Motor neuron (in vitro differentiated cells): ENCODE data around the gene RAB41. TPM values are rescaled to one million over a fixed set of nuclear protein-coding genes. Genes with fewer than 3 reads are reported as not detected.
"Not testable (repeated sequence)": the region's sequence is repeated elsewhere in the genome, so short reads cannot be mapped to it uniquely, and the experiment has no call there.

Experiments used
- ATAC-seq, 8 experiments: fragments of 200-7000 bp; cut with Tn5 transposase; replicated peaks in 6 of 8; 2 replicates each; pipeline ENCODE4 v1.8.0; 2021; ENCODE audit warnings: mild to moderate bottlenecking in 8 of 8, moderate library complexity in 8 of 8
- H3K27ac ChIP-seq, 2 donors: fragments of 250-450 bp; sonication (Bioruptor Pico); 2 replicates each; pipeline ENCODE4 v1.9.0; 2021; ENCODE audit warnings: antibody characterized with exemption in 2 of 2, mild to moderate bottlenecking in 2 of 2, moderate library complexity in 1 of 2
- H3K4me1 ChIP-seq, 2 donors: fragments of 250-450 bp; sonication (Bioruptor Pico); replicated peaks in 1 of 2; 2 replicates each; pipeline ENCODE4 v1.6.1; 2021; ENCODE audit warnings: antibody characterized with exemption in 2 of 2, mild to moderate bottlenecking in 2 of 2, moderate library complexity in 1 of 2
- H3K4me3 ChIP-seq, 5 donors: fragments of 250-450 bp; sonication (Bioruptor Pico); 2 replicates each; pipeline ENCODE4 v1.9.0; 2021; ENCODE audit warnings: antibody characterized with exemption in 5 of 5, mild to moderate bottlenecking in 5 of 5, moderate library complexity in 4 of 5
- WGBS, 10 experiments: fragments of 450-650 bp; shearing (Covaris generic); methylation state at CpG; one replicate each; pipeline ENCODE4 v1.0.0; 2022; 5-methylcytosine and 5-hydroxymethylcytosine counted together
- in situ Hi-C, 9 experiments: fragments of 400-800 bp; cut with MboI; loops; one replicate each; pipeline ENCODE4 v1.15.0; 2021; ENCODE audit warnings: low sequenced_read_pairs in 9 of 9, low pct_unique_long_range_greater_than_20kb in 2 of 9; ENCODE audit not compliant: unreplicated experiment in 9 of 9
- total RNA-seq, 8 experiments: library from RNA; unstranded; fragments of 300-600 nt; gene quantifications; 2 replicates each; pipeline versions ENCODE4 v1.2.3 to v1.2.4, GENCODE V29; 2022

RAB41 gene
- total RNA-seq, result 1 to 10 TPM in 1 of 8 experiments, under 1 TPM in 4, not detected in 3; 0.18 to 1.4 (median 0.47) TPM

DNA sequence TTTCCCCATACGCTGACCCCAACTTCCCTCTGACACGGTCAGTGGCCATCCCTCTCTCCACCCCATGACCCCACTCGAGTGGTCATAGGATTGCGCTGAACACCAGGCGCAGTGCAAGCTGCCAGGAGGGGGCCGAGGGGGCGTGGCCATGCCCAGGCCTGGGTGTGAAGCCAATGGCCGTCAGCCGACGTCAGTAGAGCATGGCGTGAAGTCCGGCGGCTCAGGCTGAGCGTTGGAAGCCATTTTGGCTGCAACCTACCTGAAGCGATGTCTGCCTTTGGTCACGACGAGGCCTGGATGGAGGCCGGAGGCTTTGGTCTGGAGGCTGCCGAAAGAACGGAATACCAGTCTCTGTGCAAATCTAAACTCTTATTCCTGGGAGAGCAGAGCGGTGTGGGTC is at the start of gene RAB41:
Gene RAB41, plus strand, starts transcription at position 222 of the 400 bp plus-strand sequence. Its CDS starts 46 bp downstream, at position 268.
- H3K4me3 ChIP-seq, result no peak within 1 kb of the TSS
- no peaks in the 10 kb centered on the region for H3K4me1 ChIP-seq
- in situ Hi-C loops, result no loop called here
- no peak within 1 kb of the TSS for H3K27ac ChIP-seq
- 100% methylated on average over 1 of the region's 21 CpGs; no CpG with 5 or more reads in 8 of the 10 experiments for WGBS, 10 experiments
- ATAC-seq, result no peak

DNA sequence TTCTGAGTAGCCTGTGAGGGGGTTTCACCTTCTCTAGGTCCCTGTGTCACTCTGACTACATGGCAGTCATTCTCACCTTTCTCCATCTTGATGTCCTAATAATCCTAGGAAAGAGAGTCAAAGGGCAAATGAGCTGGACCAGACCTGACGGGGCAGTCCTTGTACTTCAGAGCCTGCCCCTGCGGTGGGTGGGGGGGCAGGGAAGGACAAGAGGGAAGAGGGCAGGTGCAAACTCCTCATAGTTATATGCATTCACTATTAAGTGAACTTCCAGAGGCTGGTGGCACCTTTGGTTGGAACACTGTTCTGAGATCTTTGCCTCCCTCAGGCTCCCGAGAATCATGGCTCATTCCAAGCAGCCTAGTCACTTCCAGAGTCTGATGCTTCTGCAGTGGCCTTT is 47.6 kb upstream of the RAB41 start, which contains the start of gene AWAT1:
Gene AWAT1, plus strand, starts transcription at position 301 of the 400 bp plus-strand sequence. Its CDS starts 41 bp downstream, at position 342.
- no peaks in the 10 kb centered on the region for H3K4me1 ChIP-seq
- in situ Hi-C loops, result no loop called here
- no peak within 1 kb of the TSS for H3K4me3 ChIP-seq
- ATAC-seq, result no peak
- WGBS, 10 experiments, result no CpG with 5 or more reads among the region's 3 CpGs
- no peak within 1 kb of the TSS for H3K27ac ChIP-seq

DNA sequence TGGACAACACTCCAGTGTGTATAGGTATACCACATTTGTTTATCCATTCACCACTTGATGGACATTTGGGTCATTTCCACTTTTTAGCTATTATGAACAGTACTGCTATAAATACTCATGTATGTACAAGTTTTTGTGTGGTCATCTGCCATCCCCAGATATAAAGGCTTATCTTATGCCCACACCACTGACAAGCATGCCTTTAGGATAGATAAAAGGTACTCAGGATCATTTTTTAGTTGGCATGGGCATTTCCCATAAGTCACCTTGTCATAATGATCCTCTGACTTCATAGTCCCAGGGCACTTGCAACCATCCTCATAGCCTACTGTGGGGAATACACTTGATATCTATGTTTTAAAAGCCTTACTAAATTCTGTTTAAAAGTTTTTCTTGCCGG is 41.2 kb upstream of the RAB41 start:
- WGBS, 10 experiments, result no CpG with 5 or more reads among the region's 1 CpG
- Histone ChIP-seq H3K4me3 (no peak overlapping the region), H3K4me1 (no peaks in the 10 kb centered on the region), H3K27ac (no peak overlapping the region)
- ATAC-seq, result no peak
- in situ Hi-C loops, result no loop called here

DNA sequence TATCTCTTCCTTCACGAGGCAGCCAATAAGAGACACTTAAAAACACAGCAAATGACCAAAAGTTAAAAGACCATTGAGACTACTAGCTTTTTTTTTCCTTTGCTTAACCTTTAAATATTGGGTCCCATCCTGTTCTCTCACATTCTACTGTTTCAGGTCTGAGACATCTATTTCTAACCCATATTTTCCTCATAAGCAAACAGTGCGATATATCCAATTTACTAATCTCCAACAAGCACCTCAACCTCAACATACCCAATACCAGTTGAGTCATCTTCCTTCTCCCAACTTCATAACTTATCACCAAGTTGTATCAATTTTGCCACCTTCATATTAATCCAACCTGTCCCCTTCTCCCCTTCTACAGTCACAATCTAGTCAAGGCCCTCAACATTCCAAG is 40.5 kb upstream of the RAB41 start:
- in situ Hi-C loops, result no loop called here
- ATAC-seq, result no peak
- 34 to 100% (median 71%) methylated on average over 1 to 2 of the region's 2 CpGs; no CpG with 5 or more reads in 4 of the 10 experiments for WGBS, 10 experiments
- no peak overlapping the region for H3K4me3 ChIP-seq
- H3K4me1 ChIP-seq, result no peaks in the 10 kb centered on the region
- H3K27ac ChIP-seq, result no peak overlapping the region

DNA sequence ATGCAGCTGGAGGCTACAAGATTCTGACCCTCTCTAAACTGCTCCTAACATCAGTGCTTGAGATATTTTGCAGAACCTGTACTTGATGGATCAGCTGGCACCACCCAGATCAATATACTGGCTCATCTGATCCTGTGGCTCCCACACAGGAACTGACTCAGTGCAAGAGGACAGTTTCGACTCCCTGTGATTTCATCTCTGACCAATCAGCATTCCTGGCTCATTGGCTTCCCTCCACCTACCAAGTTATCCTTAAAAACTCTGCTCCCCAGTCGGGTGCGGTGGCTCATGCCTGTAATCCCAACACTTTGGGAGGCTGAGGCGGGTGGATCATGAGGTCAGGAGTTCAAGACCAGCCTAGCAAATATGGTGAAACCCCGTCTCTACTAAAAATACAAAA is 38.4 kb upstream of the RAB41 start:
- in situ Hi-C loops, H3K27ac ChIP-seq, H3K4me1 ChIP-seq, H3K4me3 ChIP-seq: not testable (repeated sequence)
- ATAC-seq, result peak in 1 of 8 experiments; percentile 18
- 38 to 80% (median 70%) methylated on average over 1 to 4 of the region's 5 CpGs; no CpG with 5 or more reads in 7 of the 10 experiments for WGBS, 10 experiments

DNA sequence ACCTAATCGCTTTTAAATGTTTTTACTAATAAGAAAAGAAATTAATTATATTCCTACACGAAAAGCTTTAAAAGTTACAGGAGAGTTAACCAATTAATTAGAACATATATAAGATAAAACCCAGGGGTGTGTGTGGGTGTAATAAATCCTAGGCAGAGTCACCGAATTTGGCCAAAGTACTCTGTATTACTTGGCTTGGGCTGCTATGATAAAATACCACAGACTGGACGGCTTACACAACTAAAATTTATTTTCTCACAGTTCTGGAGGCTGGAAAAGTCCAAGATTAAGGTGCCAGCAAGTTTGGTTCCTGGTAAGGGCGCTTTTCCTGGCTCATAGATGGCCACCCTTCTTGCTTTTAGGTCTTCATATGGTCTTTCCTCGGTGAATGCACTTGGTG is 37.1 kb upstream of the RAB41 start:
- H3K4me3 ChIP-seq, result no peak overlapping the region
- H3K4me1 ChIP-seq, result no peaks in the 10 kb centered on the region
- no peak for ATAC-seq
- H3K27ac ChIP-seq, result no peak overlapping the region
- in situ Hi-C loops, result no loop called here
- 50 to 94% (median 84%) methylated on average over 1 to 5 of the region's 6 CpGs; no CpG with 5 or more reads in 1 of the 10 experiments for WGBS, 10 experiments

DNA sequence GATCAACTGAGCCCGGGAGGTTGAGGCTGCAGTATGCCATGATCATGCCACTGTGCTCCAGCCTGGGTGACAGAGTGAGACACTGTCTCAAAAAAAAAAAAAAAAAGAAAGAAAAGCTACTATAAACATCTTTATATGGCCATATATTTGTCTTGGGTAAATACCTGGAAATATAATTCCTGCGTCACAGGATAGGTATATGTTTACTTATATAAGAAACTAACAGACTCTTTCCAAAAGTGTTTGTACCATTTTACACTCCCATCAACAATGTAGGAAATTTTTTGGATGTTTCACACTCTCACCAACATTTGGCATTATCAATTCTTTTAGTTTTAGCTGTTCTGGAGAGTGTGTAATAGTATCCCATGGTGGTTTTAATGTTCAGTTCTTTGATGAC is 34.7 kb upstream of the RAB41 start:
- no peak overlapping the region for H3K27ac ChIP-seq
- 83 to 100% (median 96%) methylated on average over 1 to 2 of the region's 2 CpGs; no CpG with 5 or more reads in 6 of the 10 experiments for WGBS, 10 experiments
- no peak overlapping the region for H3K4me3 ChIP-seq
- no peak for ATAC-seq
- in situ Hi-C loops, result no loop called here
- H3K4me1 ChIP-seq, result no peaks in the 10 kb centered on the region

DNA sequence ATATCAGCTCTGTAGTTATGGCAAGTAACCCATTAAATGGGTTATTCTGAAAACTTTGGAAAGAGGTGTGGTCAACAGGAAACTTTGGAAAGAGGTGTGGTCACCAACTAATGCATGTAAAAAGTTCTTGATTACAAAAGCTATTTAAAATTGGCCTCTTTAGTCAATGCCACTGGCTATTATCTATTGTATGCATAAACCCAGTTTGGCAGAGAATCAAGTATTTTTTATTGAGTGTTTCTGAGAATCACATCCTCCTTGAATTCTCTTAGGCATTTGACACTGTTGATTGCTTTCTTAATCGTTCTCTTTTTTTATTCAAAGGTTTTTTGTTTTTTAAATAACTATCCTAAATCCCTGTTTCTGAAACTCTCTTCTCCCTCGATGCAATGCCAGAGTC is 29.5 kb upstream of the RAB41 start:
- no peak for ATAC-seq
- in situ Hi-C loops, result no loop called here
- Histone ChIP-seq H3K27ac (no peak overlapping the region), H3K4me1 (no peaks in the 10 kb centered on the region), H3K4me3 (no peak overlapping the region)
- 10 to 100% (median 80%) methylated on average over 1 to 2 of the region's 2 CpGs; no CpG with 5 or more reads in 3 of the 10 experiments for WGBS, 10 experiments

DNA sequence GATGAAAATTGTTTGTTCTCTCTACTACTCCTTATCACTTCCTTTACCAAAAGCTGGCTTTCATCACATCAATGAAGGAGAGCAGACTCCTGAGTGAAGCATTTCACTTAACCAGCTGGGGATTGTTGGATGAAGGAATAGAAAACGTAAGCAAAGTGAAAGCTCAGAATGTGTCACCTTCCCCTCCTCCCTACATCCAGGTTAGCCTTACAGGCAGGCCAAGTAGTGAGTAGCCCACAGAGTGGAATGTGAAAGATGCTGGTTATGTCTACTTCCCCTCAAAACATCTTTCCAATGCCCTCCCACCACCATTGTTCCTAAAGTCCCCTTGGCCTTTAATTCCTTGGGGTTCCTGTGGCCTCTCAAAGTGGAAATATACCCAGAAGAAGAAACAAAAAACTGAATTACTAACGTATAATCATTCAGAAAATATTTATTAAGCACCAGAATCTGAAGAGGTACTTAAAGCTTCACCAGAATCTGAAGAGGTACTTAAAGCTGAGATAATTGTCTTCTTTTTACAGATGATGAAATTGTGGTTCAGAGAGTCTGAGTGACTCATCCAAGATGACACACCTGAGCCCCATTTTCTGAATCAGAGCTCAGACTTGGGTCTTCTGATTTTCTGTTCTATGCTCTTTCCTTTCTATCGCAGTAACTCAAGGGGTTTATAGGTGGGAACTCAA is 28.5 kb upstream of the RAB41 start:
- WGBS, 10 experiments, result 0 to 100% (median 28%) methylated on average over 1 to 3 of the region's 3 CpGs; no CpG with 5 or more reads in 5 of the 10 experiments
- Histone ChIP-seq H3K4me1 (no peaks in the 10 kb centered on the region), H3K4me3 (no peak overlapping the region), H3K27ac (no peak overlapping the region)
- in situ Hi-C loops, result no loop called here
- ATAC-seq, result peak in 1 of 8 experiments; percentile 16

DNA sequence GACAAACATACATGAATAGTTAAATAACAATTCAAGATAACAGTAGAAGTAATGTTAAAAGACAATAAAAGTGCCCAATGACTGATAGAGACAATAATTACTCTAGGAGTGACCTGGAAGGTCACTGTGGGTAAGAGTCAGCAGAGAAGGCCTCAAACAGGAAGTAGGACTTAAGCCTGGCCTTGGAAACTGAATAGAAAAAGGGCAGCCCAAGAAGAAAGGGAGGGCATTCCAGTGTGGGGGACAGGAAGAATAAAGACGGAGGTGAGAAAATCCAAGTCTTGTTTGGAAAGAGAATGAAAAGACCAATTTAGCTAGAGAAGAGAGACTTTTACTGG is 27.9 kb upstream of the RAB41 start:
- Histone ChIP-seq H3K27ac (no peak overlapping the region), H3K4me1 (no peaks in the 10 kb centered on the region), H3K4me3 (no peak overlapping the region)
- 30 to 100% (median 43%) methylated on average over 1 of the region's 1 CpG; no CpG with 5 or more reads in 5 of the 10 experiments for WGBS, 10 experiments
- in situ Hi-C loops, result no loop called here
- no peak for ATAC-seq

DNA sequence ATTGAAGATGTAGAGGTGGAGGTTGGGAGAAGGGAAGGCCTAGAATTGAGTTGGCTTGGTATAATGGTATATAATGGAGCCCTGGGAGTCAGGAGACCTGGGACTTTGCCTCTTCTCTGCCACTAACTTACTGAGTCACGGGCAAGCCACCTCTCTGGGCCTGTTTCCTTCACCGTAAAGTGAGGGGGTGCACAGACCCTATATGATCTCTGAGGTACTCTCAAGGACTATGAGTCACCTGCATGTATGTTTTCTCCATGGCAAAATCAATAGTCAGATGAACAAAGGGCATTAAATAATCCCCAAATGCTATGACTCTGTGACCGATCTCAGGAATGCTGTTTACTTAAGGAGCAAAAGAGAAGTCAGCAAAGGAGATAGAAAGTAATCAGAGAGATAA is 27.1 kb upstream of the RAB41 start:
- no peak for ATAC-seq
- 44 to 100% (median 92%) methylated on average over 1 to 3 of the region's 3 CpGs; no CpG with 5 or more reads in 3 of the 10 experiments for WGBS, 10 experiments
- H3K4me3 ChIP-seq, result no peak overlapping the region
- no peaks in the 10 kb centered on the region for H3K4me1 ChIP-seq
- no peak overlapping the region for H3K27ac ChIP-seq
- in situ Hi-C loops, result no loop called here

DNA sequence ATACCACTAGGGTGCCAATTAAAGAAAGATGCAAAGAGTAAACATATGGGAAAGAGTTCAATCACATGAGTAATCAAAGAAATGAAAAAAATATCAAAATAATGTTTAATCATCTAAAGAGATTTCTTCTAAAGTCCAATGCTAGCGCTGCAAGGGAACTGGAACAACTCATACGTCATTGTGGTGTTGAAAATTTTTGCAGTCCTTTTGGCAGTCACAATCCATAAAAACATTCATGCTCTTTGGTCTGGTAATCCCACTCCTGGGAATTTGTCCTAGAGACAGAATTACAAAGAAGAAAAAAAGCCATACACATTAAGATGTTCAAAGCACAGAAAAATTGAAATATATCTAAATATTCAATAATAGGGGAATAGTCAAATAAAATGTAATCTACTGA is 26.5 kb upstream of the RAB41 start:
- in situ Hi-C loops, result no loop called here
- 40 to 100% (median 71%) methylated on average over 1 to 2 of the region's 2 CpGs; no CpG with 5 or more reads in 3 of the 10 experiments for WGBS, 10 experiments
- no peak overlapping the region for H3K27ac ChIP-seq
- no peaks in the 10 kb centered on the region for H3K4me1 ChIP-seq
- no peak overlapping the region for H3K4me3 ChIP-seq
- ATAC-seq, result no peak

DNA sequence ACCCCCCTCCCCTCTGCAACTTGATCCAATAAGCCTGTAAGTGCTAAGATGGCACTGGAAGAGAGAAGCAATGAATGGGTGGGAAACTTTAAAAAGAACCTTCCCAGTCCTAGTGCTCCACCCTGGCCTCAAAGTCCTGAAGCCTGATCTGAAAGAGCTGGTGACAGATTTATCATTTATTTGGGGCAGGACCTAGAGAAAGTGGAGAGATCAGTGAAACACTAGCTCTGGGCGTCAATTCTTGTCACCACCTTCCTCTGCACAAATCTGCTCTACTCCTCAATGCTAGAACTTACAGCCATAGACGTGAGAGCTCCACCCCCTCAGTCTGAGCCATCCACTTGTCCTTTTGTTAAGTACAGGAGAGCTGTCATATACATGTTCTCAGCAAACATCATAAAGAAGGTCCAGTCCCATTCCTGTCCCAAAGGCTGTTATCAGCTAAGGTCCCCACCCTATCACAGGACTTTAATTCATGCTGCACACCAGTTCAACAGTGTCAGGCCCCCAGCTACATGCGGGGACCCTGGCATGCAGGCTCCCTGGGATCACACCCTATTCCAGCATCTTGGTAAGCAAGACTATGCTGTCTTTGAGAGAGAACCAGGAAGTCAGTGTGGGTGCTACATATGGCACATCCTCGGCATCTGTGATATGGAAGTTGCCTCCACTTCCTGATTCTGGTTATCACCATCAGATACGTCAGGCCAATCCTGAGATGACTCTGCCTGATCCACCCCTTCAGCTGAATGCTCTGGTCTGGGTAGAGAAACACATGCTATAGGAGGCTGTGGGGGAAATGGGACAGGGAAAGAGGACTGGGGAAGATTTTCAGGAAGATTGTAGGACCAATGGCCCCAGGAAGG is 24.3 kb upstream of the RAB41 start:
- ATAC-seq, result peak in 3 of 8 experiments; percentile 29 to 92 (median 62)
- in situ Hi-C loops, result no loop called here
- 40 to 100% (median 66%) methylated on average over 1 to 3 of the region's 5 CpGs; no CpG with 5 or more reads in 6 of the 10 experiments for WGBS, 10 experiments
- no peak overlapping the region for H3K27ac ChIP-seq
- H3K4me3 ChIP-seq, result no peak overlapping the region
- peaks cover under 1 to 2% of the 10 kb centered on the region in 2 donors for H3K4me1 ChIP-seq
